B cell (primary cell): ENCODE data around the gene CASP9.

Source experiments
- EZH2 ChIP-seq: IDR thresholded peaks from 2 replicates; pipeline ENCODE4 v1.6.1; 2012; ENCODE audit warnings: borderline replicate concordance, low read depth, mild to moderate bottlenecking, moderate library complexity, low read length; ENCODE audit not compliant: insufficient read depth, poor library complexity, severe bottlenecking
- TF ChIP-seq, protein P1 (sequence below): fragments of 200-600 bp; IDR thresholded peaks from one replicate; pipeline ENCODE4 v1.8.0; 2022; ENCODE audit warnings: antibody characterized with exemption, mild to moderate bottlenecking

DNA sequence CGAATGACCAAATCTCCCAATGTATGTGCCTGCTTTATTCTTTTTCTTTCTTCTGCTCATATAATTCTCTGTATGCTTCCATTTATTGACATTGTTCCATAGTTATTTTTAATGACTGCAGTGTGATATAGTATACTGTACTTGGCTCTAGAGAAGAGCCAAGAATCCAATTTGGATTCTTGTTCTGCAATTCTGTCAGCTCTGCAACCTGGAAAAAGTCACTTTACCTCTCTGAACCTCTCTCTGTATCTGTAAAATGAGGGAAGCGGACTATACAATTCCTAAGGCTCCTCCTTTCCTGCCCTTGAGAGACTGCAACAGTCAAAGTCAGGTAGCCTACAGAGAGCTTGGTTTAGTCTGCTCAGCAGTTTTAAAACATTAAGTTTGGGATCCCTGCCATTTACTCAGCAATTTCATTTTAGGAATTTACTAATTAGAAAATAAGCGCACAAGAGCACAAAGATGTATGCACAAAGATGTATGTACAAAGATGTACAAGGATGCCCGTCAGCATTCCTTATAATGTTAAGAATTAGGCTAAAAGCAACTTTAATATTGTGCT is 17.3 kb upstream of the CASP9 start:
- TF ChIP-seq, protein P1, sequence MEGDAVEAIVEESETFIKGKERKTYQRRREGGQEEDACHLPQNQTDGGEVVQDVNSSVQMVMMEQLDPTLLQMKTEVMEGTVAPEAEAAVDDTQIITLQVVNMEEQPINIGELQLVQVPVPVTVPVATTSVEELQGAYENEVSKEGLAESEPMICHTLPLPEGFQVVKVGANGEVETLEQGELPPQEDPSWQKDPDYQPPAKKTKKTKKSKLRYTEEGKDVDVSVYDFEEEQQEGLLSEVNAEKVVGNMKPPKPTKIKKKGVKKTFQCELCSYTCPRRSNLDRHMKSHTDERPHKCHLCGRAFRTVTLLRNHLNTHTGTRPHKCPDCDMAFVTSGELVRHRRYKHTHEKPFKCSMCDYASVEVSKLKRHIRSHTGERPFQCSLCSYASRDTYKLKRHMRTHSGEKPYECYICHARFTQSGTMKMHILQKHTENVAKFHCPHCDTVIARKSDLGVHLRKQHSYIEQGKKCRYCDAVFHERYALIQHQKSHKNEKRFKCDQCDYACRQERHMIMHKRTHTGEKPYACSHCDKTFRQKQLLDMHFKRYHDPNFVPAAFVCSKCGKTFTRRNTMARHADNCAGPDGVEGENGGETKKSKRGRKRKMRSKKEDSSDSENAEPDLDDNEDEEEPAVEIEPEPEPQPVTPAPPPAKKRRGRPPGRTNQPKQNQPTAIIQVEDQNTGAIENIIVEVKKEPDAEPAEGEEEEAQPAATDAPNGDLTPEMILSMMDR = no peak
- no peak for TF ChIP-seq EZH2
